ENCODE data around the gene KLHL22.
"Not testable (repeated sequence)": the region's sequence is repeated elsewhere in the genome, so short reads cannot be mapped to it uniquely, and the experiment has no call there.

Gene KLHL22

GRCh38 chr22:20475115-20475436 is 20.5 kb downstream of the KLHL22 start:
- H3K4me3 ChIP-seq (ENCODE audit: low read depth, low read length): no peak overlapping the region
- DNase-seq (ENCODE audit: low read depth, low spot score): no peak
- ChIA-PET POLR2A (no interaction called here), CTCF (no interaction called here)
- no peak for TF ChIP-seq CTCF (IDR thresholded peaks at IDR 0.05; ENCODE audit: insufficient read depth, low read length, missing control alignments)

- POLR2A ChIA-PET: no interaction called here
Observed at GRCh38 chr22:20472629-20473442, 22.8 kb downstream of the KLHL22 start.

GRCh38 chr22:20471126-20471833 is 24.3 kb downstream of the KLHL22 start:
- no peak for DNase-seq (ENCODE audit: low read depth, low spot score)
- POLR2A ChIA-PET: no interaction called here
- CTCF ChIA-PET: interaction anchor here (1.5 kb wide), 1 partner anchor 15 kb away, joined by 5 read pairs; no protein-coding TSS in a partner anchor
- no peak overlapping the region for H3K4me3 ChIP-seq (ENCODE audit: low read depth, low read length)
- TF ChIP-seq CTCF (IDR thresholded peaks at IDR 0.05; ENCODE audit: insufficient read depth, low read length, missing control alignments): no peak

More at GRCh38 chr22:20472629-20473442, 22.8 kb downstream of the KLHL22 start:
- TF ChIP-seq CTCF (IDR thresholded peaks at IDR 0.05; ENCODE audit: insufficient read depth, low read length, missing control alignments): no peak
- CTCF ChIA-PET: interaction anchor here (0.7 to 1.5 kb wide), 4 partner anchors 8 to 55 kb away, joined by 3 to 4 read pairs (median 4); no protein-coding TSS in a partner anchor
- DNase-seq (ENCODE audit: low read depth, low spot score): no peak
- no peak overlapping the region for H3K4me3 ChIP-seq (ENCODE audit: low read depth, low read length)

- CTCF ChIA-PET: interaction anchor here (0.9 to 1.5 kb wide), 3 partner anchors 10 to 17 kb away, joined by 3 to 5 read pairs (median 3); no protein-coding TSS in a partner anchor
- H3K4me3 ChIP-seq (ENCODE audit: low read depth, low read length); POLR2A ChIA-PET; DNase-seq (ENCODE audit: low read depth, low spot score): not testable (repeated sequence)
Observed at GRCh38 chr22:20470525-20470924, 25.1 kb downstream of the KLHL22 start.

GRCh38 chr22:20469110-20469868 is 26.3 kb downstream of the KLHL22 start:
- POLR2A ChIA-PET: no interaction called here
- no peak for TF ChIP-seq CTCF (IDR thresholded peaks at IDR 0.05; ENCODE audit: insufficient read depth, low read length, missing control alignments)
- CTCF ChIA-PET: interaction anchor here (0.6 to 1.8 kb wide), 4 partner anchors 10 to 101 kb away, joined by 3 to 8 read pairs (median 5); no protein-coding TSS in a partner anchor
- DNase-seq (ENCODE audit: low read depth, low spot score): no peak
- no peak overlapping the region for H3K4me3 ChIP-seq (ENCODE audit: low read depth, low read length)

- no peak for TF ChIP-seq CTCF (IDR thresholded peaks at IDR 0.05; ENCODE audit: insufficient read depth, low read length, missing control alignments)
- DNase-seq (ENCODE audit: low read depth, low spot score): no peak
- POLR2A ChIA-PET: no interaction called here
- CTCF ChIA-PET: no interaction called here
- no peak overlapping the region for H3K4me3 ChIP-seq (ENCODE audit: low read depth, low read length)
Observed at GRCh38 chr22:20466659-20467379, 28.8 kb downstream of the KLHL22 start.
